Measurements from ENCODE around the gene ELOVL3. TPM values are rescaled to one million over a fixed set of nuclear protein-coding genes. Genes with fewer than 3 reads are reported as not detected.
A peak's percentile ranks its signal among the peaks of the same experiment; 100 is the strongest.

Gene ELOVL3
- total RNA-seq, 3 donors from 2014 or later: not detected

- Mint-ChIP-seq H3K9me3 (no peaks in the 10 kb centered on the region), H3K4me1 (ENCODE audit: low read depth) (peaks cover 18% of the 10 kb centered on the region), H3K27me3 (ENCODE audit: low read depth) (no peaks in the 10 kb centered on the region), H3K4me3 (no peak overlapping the region), H3K36me3 (ENCODE audit: insufficient read depth) (peaks cover 8% of the 10 kb centered on the region)
- DNase-seq: no peak
- ATAC-seq: no peak
Observed at GRCh38 chr10:102254426-102254825, 28.3 kb downstream of the ELOVL3 start.

GRCh38 chr10:102255404-102255803, 29.3 kb downstream of the ELOVL3 start:
- no peak for DNase-seq
- no peaks in the 10 kb centered on the region for H3K27me3 Mint-ChIP-seq (ENCODE audit: low read depth)
- H3K36me3 Mint-ChIP-seq (ENCODE audit: insufficient read depth): peaks cover 14% of the 10 kb centered on the region
- H3K9me3 Mint-ChIP-seq: no peaks in the 10 kb centered on the region
- no peak for ATAC-seq
- H3K4me1 Mint-ChIP-seq (ENCODE audit: low read depth): peaks cover 15% of the 10 kb centered on the region
- no peak overlapping the region for H3K4me3 Mint-ChIP-seq

- H3K36me3 Mint-ChIP-seq (ENCODE audit: insufficient read depth): peaks cover 31% of the 10 kb centered on the region
- H3K4me3 Mint-ChIP-seq: no peak overlapping the region
- ATAC-seq (no peak), DNase-seq (no peak)
- no peaks in the 10 kb centered on the region for H3K9me3 Mint-ChIP-seq
- H3K4me1 Mint-ChIP-seq (ENCODE audit: low read depth): peaks cover 19% of the 10 kb centered on the region
- H3K27me3 Mint-ChIP-seq (ENCODE audit: low read depth): no peaks in the 10 kb centered on the region
Observed at GRCh38 chr10:102261196-102261595, 35.1 kb downstream of the ELOVL3 start.

- Mint-ChIP-seq H3K36me3 (ENCODE audit: insufficient read depth) (peaks cover 32% of the 10 kb centered on the region), H3K27me3 (ENCODE audit: low read depth) (no peaks in the 10 kb centered on the region), H3K4me1 (ENCODE audit: low read depth) (peaks cover 25% of the 10 kb centered on the region), H3K9me3 (no peaks in the 10 kb centered on the region), H3K4me3 (no peak overlapping the region)
- ATAC-seq (no peak), DNase-seq (no peak)
Observed at GRCh38 chr10:102261842-102262241, 35.7 kb downstream of the ELOVL3 start.

- H3K4me3 Mint-ChIP-seq: no peak overlapping the region
- peaks cover 35% of the 10 kb centered on the region for H3K4me1 Mint-ChIP-seq (ENCODE audit: low read depth)
- DNase-seq (no peak), ATAC-seq (no peak)
- peaks cover 33% of the 10 kb centered on the region for H3K36me3 Mint-ChIP-seq (ENCODE audit: insufficient read depth)
- H3K27me3 Mint-ChIP-seq (ENCODE audit: low read depth): no peaks in the 10 kb centered on the region
- no peaks in the 10 kb centered on the region for H3K9me3 Mint-ChIP-seq
Observed at GRCh38 chr10:102262744-102263370, 36.8 kb downstream of the ELOVL3 start.

GRCh38 chr10:102264371-102264770, 38.3 kb downstream of the ELOVL3 start:
- ATAC-seq: no peak
- no peak for DNase-seq
- Mint-ChIP-seq H3K4me1 (ENCODE audit: low read depth) (peaks cover 49% of the 10 kb centered on the region), H3K9me3 (no peaks in the 10 kb centered on the region), H3K27me3 (ENCODE audit: low read depth) (no peaks in the 10 kb centered on the region), H3K4me3 (no peak overlapping the region), H3K36me3 (ENCODE audit: insufficient read depth) (peaks cover 37% of the 10 kb centered on the region)

- peaks cover 52% of the 10 kb centered on the region for H3K4me1 Mint-ChIP-seq (ENCODE audit: low read depth)
- H3K36me3 Mint-ChIP-seq (ENCODE audit: insufficient read depth): peaks cover 24% of the 10 kb centered on the region
- no peak for ATAC-seq
- DNase-seq: no peak
- H3K4me3 Mint-ChIP-seq: no peak overlapping the region
- no peaks in the 10 kb centered on the region for H3K27me3 Mint-ChIP-seq (ENCODE audit: low read depth)
- no peaks in the 10 kb centered on the region for H3K9me3 Mint-ChIP-seq
Observed at GRCh38 chr10:102266670-102267069, 40.6 kb downstream of the ELOVL3 start.

- Mint-ChIP-seq H3K36me3 (ENCODE audit: insufficient read depth) (peaks cover 19% of the 10 kb centered on the region), H3K27me3 (ENCODE audit: low read depth) (no peaks in the 10 kb centered on the region), H3K4me3 (peak overlapping the region; percentile 16), H3K4me1 (ENCODE audit: low read depth) (peaks cover 60% of the 10 kb centered on the region), H3K9me3 (no peaks in the 10 kb centered on the region)
- no peak for DNase-seq
- peak; percentile 89 to 91 for ATAC-seq
Observed at GRCh38 chr10:102267748-102268147, 41.6 kb downstream of the ELOVL3 start.

GRCh38 chr10:102268375-102268888, 42.3 kb downstream of the ELOVL3 start:
- Mint-ChIP-seq H3K4me3 (peak overlapping the region; percentile 16), H3K27me3 (ENCODE audit: low read depth) (no peaks in the 10 kb centered on the region), H3K4me1 (ENCODE audit: low read depth) (peaks cover 60% of the 10 kb centered on the region), H3K36me3 (ENCODE audit: insufficient read depth) (peaks cover 19% of the 10 kb centered on the region), H3K9me3 (no peaks in the 10 kb centered on the region)
- peak; percentile 52 to 62 for ATAC-seq
- no peak for DNase-seq

GRCh38 chr10:102269017-102269416, 42.9 kb downstream of the ELOVL3 start:
- DNase-seq (no peak), ATAC-seq (no peak)
- Mint-ChIP-seq H3K27me3 (ENCODE audit: low read depth) (no peaks in the 10 kb centered on the region), H3K36me3 (ENCODE audit: insufficient read depth) (peaks cover 19% of the 10 kb centered on the region), H3K9me3 (no peaks in the 10 kb centered on the region), H3K4me3 (no peak overlapping the region), H3K4me1 (ENCODE audit: low read depth) (peaks cover 63% of the 10 kb centered on the region)

GRCh38 chr10:102274062-102274461, 48.0 kb downstream of the ELOVL3 start:
- DNase-seq (no peak), ATAC-seq (no peak)
- Mint-ChIP-seq H3K27me3 (ENCODE audit: low read depth) (no peaks in the 10 kb centered on the region), H3K9me3 (no peaks in the 10 kb centered on the region), H3K36me3 (ENCODE audit: insufficient read depth) (peaks cover 14% of the 10 kb centered on the region), H3K4me3 (no peak overlapping the region), H3K4me1 (ENCODE audit: low read depth) (peaks cover 22% of the 10 kb centered on the region)

GRCh38 chr10:102275343-102275742, 49.2 kb downstream of the ELOVL3 start:
- no peak overlapping the region for H3K4me3 Mint-ChIP-seq

GRCh38 chr10:102279104-102279503, 53.0 kb downstream of the ELOVL3 start:
- H3K36me3 Mint-ChIP-seq (ENCODE audit: insufficient read depth): peaks cover 10% of the 10 kb centered on the region
- no peaks in the 10 kb centered on the region for H3K27me3 Mint-ChIP-seq (ENCODE audit: low read depth)
- H3K9me3 Mint-ChIP-seq: no peaks in the 10 kb centered on the region
- ATAC-seq (no peak), DNase-seq (no peak)
- H3K4me1 Mint-ChIP-seq (ENCODE audit: low read depth): peaks cover 43% of the 10 kb centered on the region
- H3K4me3 Mint-ChIP-seq: no peak overlapping the region

More at GRCh38 chr10:102275343-102275742, 49.2 kb downstream of the ELOVL3 start:
- ATAC-seq: no peak
- H3K9me3 Mint-ChIP-seq: no peaks in the 10 kb centered on the region
- H3K4me1 Mint-ChIP-seq (ENCODE audit: low read depth): peaks cover 30% of the 10 kb centered on the region
- no peaks in the 10 kb centered on the region for H3K27me3 Mint-ChIP-seq (ENCODE audit: low read depth)
- DNase-seq: no peak
- peaks cover 12% of the 10 kb centered on the region for H3K36me3 Mint-ChIP-seq (ENCODE audit: insufficient read depth)

Measured in activated T-cell treated with anti-CD3 and anti-CD28 coated beads, Interleukin-2, amount 50 U/mL, for 4 hours (primary cell).